ENCODE measurements around the gene C17orf67. TPM values are rescaled to one million over a fixed set of nuclear protein-coding genes. Genes with fewer than 3 reads are reported as not detected.

C17orf67 gene
- total RNA-seq, 1 experiment from 2014 or later: 1.0 TPM

- Histone ChIP-seq H3K14ac (ENCODE audit: insufficient read depth, low read length) (no peak overlapping the region), H3K23me2 (ENCODE audit: insufficient read length, low read depth, low read length, poor library complexity, severe bottlenecking) (no peaks in the 10 kb centered on the region), H3K9me3 (ENCODE audit: control insufficient read depth, low read depth, low read length) (no peaks in the 10 kb centered on the region), H3K79me2 (ENCODE audit: insufficient read depth, low read length) (no peaks in the 10 kb centered on the region), H4K91ac (ENCODE audit: insufficient read length, low read depth, low read length) (no peak overlapping the region), H3K4ac (ENCODE audit: low read depth, low read length) (no peak overlapping the region), H3K56ac (ENCODE audit: insufficient read length, low read depth, low read length) (no peak overlapping the region), H3K4me1 (ENCODE audit: insufficient read depth, low read length) (no peaks in the 10 kb centered on the region), H2BK120ac (ENCODE audit: low read depth, low read length, poor library complexity, severe bottlenecking) (no peak overlapping the region), H2BK15ac (ENCODE audit: low read depth, low read length) (no peak overlapping the region), H4K20me1 (ENCODE audit: control insufficient read depth, insufficient read depth, insufficient read length) (peaks cover 2% of the 10 kb centered on the region), H3K4me2 (ENCODE audit: insufficient read depth, insufficient read length, low read length) (no peak overlapping the region), H3K23ac (ENCODE audit: insufficient read length, low read depth, low read length) (no peak overlapping the region), H2AK5ac (ENCODE audit: insufficient read length, low read length) (no peak overlapping the region), H2AFZ (ENCODE audit: low read length) (no peak overlapping the region), H3K27me3 (ENCODE audit: insufficient read depth, low read length) (no peaks in the 10 kb centered on the region; the same call in none of the 2 replicates), H3K27ac (ENCODE audit: insufficient read length, low read depth, low read length) (no peak overlapping the region), H2BK12ac (ENCODE audit: insufficient read length, low read depth, low read length) (no peak overlapping the region), H3K79me1 (ENCODE audit: insufficient read depth, low read depth, low read length, poor library complexity, severe bottlenecking) (no peaks in the 10 kb centered on the region), H4K5ac (ENCODE audit: insufficient read length, low read depth, low read length) (no peak overlapping the region), H3K9ac (ENCODE audit: extremely low read depth, insufficient read length, low read length) (no peak overlapping the region), H2BK5ac (ENCODE audit: insufficient read length, low read length) (no peak overlapping the region), H2BK20ac (ENCODE audit: low read depth, low read length, poor library complexity, severe bottlenecking) (no peak overlapping the region), H4K8ac (replicated peaks; ENCODE audit: insufficient read length, low read depth, low read length) (no peak overlapping the region), H3K18ac (ENCODE audit: insufficient read length, low read depth, low read length) (no peak overlapping the region), H3T11ph (ENCODE audit: low read length) (no peak overlapping the region)
- Mint-ChIP-seq H3K4me3 (no peak overlapping the region), H3K27ac (no peak overlapping the region), H3K4me1 (peaks cover 11 to 14% of the 10 kb centered on the region in 2 experiments), H3K27me3 (ENCODE audit: low read depth) (peaks cover 52% of the 10 kb centered on the region), H3K36me3 (ENCODE audit: insufficient read depth in 1 of 3, low read depth in 3 of 3) (no peaks in the 10 kb centered on the region), H3K9me3 (no peaks in the 10 kb centered on the region; a peak in 1 of 5 replicates)
- DNase-seq: no peak
- no peak for TF ChIP-seq CTCF (conservative IDR thresholded peaks at IDR 0.05)
- WGBS (ENCODE audit: extremely low coverage, insufficient read length, low lambda C conversion rate): no CpG with 5 or more reads among the region's 9 CpGs
Observed at GRCh38 chr17:56778898-56779297, 54.8 kb downstream of the C17orf67 start.

All from H9 (cell line).